Measurements from ENCODE around the gene ERLEC1. TPM values are rescaled to one million over a fixed set of nuclear protein-coding genes. Genes with fewer than 3 reads are reported as not detected.

The ERLEC1 gene
- total RNA-seq, 1 experiment from 2014 or later: 21.6 TPM

DNA sequence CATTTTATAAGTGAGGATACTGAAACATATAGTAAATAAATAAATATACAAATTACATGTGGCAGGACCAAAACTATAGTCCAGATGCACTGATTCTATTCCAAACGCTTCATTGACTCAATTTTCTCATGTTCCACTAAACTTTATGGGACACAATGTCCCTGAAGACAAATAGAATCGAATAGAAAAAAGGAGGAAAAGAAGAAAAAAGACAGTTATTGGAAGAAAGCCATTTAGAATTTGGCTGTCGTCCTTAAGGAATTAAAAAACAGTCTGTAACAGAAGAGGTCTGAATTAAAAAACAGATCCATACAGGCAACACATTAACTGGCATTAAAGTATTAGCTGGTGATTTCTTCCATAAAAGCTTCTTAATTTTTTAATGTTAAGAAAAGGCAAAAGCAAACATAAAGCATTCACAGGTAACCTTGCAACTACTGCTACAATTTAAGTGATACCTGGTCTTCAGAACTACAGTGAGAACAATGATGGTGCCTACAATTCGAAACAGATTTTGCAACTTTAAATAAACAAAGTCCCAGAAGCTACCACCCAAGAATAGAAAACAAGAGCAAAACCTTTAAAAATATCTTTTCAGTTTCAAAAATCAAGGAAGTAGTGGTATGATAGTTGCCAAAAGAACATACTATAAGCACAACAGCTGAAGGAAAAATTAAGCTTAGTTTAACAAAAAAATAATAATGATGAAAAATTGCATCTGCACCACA, 36.6 kb upstream of the ERLEC1 start:
- no peak overlapping the region for H3K4ac ChIP-seq (ENCODE audit: low read depth, low read length)
- H3K23ac ChIP-seq (ENCODE audit: insufficient read length, low read depth, low read length): no peak overlapping the region
- no peak overlapping the region for H2BK12ac ChIP-seq (ENCODE audit: insufficient read length, low read depth, low read length)
- DNase-seq: no peak
- H3K18ac ChIP-seq (ENCODE audit: insufficient read length, low read depth, low read length): no peak overlapping the region
- H2AFZ ChIP-seq (ENCODE audit: low read length): no peak overlapping the region
- Mint-ChIP-seq H3K4me3 (no peak overlapping the region), H3K27me3 (ENCODE audit: low read depth) (no peaks in the 10 kb centered on the region), H3K4me1 (peaks cover 0 to 8% of the 10 kb centered on the region in 2 experiments; a peak in 2 of 4 replicates), H3K36me3 (ENCODE audit: insufficient read depth in 1 of 3, low read depth in 3 of 3) (peaks cover 0 to 35% (median 29%) of the 10 kb centered on the region in 3 experiments), H3K9me3 (no peaks in the 10 kb centered on the region), H3K27ac (no peak overlapping the region)
- no peak overlapping the region for H3T11ph ChIP-seq (ENCODE audit: low read length)
- no peaks in the 10 kb centered on the region for H4K20me1 ChIP-seq (ENCODE audit: control insufficient read depth, insufficient read depth, insufficient read length)
- H2BK120ac ChIP-seq (ENCODE audit: low read depth, low read length, poor library complexity, severe bottlenecking): no peak overlapping the region
- no peak overlapping the region for H3K9ac ChIP-seq (ENCODE audit: extremely low read depth, insufficient read length, low read length)
- no peak overlapping the region for H3K4me2 ChIP-seq (ENCODE audit: insufficient read depth, insufficient read length, low read length)
- no peaks in the 10 kb centered on the region for H3K27me3 ChIP-seq (ENCODE audit: insufficient read depth, low read length)
- no peak overlapping the region for H4K8ac ChIP-seq (replicated peaks; ENCODE audit: insufficient read length, low read depth, low read length)
- no peak overlapping the region for H3K56ac ChIP-seq (ENCODE audit: insufficient read length, low read depth, low read length)
- no peak overlapping the region for H4K91ac ChIP-seq (ENCODE audit: insufficient read length, low read depth, low read length)
- no peak overlapping the region for H3K27ac ChIP-seq (ENCODE audit: insufficient read length, low read depth, low read length)
- no peaks in the 10 kb centered on the region for H3K79me1 ChIP-seq (ENCODE audit: insufficient read depth, low read depth, low read length, poor library complexity, severe bottlenecking)
- WGBS (ENCODE audit: extremely low coverage, insufficient read length, low lambda C conversion rate): no CpG with 5 or more reads among the region's 4 CpGs
- no peak overlapping the region for H3K14ac ChIP-seq (ENCODE audit: insufficient read depth, low read length)
- H2BK15ac ChIP-seq (ENCODE audit: low read depth, low read length): no peak overlapping the region
- no peaks in the 10 kb centered on the region for H3K9me3 ChIP-seq (ENCODE audit: control insufficient read depth, low read depth, low read length)
- H3K79me2 ChIP-seq (ENCODE audit: insufficient read depth, low read length): no peaks in the 10 kb centered on the region
- no peak for TF ChIP-seq CTCF (conservative IDR thresholded peaks at IDR 0.05)
- no peaks in the 10 kb centered on the region for H3K23me2 ChIP-seq (ENCODE audit: insufficient read length, low read depth, low read length, poor library complexity, severe bottlenecking)
- H2AK5ac ChIP-seq (ENCODE audit: insufficient read length, low read length): no peak overlapping the region
- H4K5ac ChIP-seq (ENCODE audit: insufficient read length, low read depth, low read length): no peak overlapping the region
- H2BK5ac ChIP-seq (ENCODE audit: insufficient read length, low read length): no peak overlapping the region
- no peaks in the 10 kb centered on the region for H3K4me1 ChIP-seq (ENCODE audit: insufficient read depth, low read length)
- H2BK20ac ChIP-seq (ENCODE audit: low read depth, low read length, poor library complexity, severe bottlenecking): no peak overlapping the region
